ENCODE data around the gene EEIG2. TPM values are rescaled to one million over a fixed set of nuclear protein-coding genes. Genes with fewer than 3 reads are reported as not detected.

EEIG2 gene
- total and polyA plus RNA-seq, 8 donors, result 3.1 to 33.2 (median 9.7) TPM

DNA sequence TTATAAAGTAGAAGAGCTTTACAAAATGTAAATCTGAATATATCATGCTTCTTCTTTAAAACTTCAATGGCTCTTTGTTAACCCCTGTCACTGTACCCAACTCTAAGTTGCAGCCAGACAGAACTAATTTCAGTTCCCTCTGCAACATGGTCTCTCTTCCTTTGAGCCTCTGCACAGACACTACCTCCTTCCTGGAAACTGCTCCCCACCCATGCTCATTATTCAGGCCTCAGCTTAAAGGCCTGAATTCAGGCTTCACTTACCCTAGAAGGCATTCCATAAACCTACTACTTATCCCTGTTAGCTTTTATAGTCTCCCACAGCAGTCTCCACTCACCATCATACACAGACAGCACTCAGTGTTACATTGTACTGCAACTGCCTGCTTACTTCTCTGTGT is 2.6 kb upstream of the EEIG2 start:
- Histone ChIP-seq H3K27me3 (no peaks in the 10 kb centered on the region), H3K4me1 (peaks cover 18 to 29% (median 21%) of the 10 kb centered on the region in 4 donors), H3K27ac (peak overlapping the region in 1 of 5 donors; percentile 27), H3K9me3 (no peaks in the 10 kb centered on the region), H3K4me3 (no peak overlapping the region), H3K36me3 (no peaks in the 10 kb centered on the region)
- peak in 1 of 2 donors; percentile 11 for DNase-seq
- TF ChIP-seq POLR2A (IDR thresholded peaks at IDR 0.05) (no peak), POLR2AphosphoS5 (IDR thresholded peaks at IDR 0.05) (no peak), EP300 (IDR thresholded peaks at IDR 0.05) (no peak)
- TF ChIP-seq, protein P1, sequence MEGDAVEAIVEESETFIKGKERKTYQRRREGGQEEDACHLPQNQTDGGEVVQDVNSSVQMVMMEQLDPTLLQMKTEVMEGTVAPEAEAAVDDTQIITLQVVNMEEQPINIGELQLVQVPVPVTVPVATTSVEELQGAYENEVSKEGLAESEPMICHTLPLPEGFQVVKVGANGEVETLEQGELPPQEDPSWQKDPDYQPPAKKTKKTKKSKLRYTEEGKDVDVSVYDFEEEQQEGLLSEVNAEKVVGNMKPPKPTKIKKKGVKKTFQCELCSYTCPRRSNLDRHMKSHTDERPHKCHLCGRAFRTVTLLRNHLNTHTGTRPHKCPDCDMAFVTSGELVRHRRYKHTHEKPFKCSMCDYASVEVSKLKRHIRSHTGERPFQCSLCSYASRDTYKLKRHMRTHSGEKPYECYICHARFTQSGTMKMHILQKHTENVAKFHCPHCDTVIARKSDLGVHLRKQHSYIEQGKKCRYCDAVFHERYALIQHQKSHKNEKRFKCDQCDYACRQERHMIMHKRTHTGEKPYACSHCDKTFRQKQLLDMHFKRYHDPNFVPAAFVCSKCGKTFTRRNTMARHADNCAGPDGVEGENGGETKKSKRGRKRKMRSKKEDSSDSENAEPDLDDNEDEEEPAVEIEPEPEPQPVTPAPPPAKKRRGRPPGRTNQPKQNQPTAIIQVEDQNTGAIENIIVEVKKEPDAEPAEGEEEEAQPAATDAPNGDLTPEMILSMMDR (IDR thresholded peaks at IDR 0.05), result no peak
- intact Hi-C loops (cut with DNase I; ENCODE audit: low total_unique reads), result no loop called here

DNA sequence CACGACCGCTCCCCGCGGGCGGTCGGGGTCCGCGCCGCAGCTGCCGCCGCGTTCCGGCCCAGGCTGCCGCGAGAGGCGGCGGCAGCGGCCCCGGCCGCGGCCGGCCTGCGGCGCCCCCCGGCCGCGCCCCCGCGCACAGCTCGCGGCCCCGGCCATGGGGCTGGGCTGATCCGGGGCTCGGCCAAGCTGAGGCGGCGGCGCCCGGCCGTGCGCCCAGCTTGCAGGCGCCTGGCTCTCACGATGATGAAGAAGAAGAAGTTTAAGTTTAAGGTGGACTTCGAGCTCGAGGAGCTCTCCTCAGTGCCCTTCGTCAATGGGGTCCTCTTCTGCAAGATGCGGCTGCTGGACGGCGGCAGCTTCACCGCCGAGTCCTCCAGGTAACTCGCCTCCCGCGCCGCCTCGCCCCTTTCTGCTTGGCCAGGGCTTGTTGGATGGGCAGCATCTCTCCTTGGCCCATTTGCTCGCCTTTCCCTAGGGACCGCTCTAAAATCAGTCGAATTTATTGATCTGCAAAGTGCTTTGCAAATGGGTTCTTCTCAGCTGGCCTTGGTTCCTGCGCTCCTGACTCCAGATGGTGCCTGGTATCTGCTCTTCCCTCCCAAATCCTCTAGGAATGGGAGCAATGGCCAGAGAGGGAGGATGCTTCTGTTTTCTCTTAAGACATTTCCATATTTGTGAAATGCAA is 431 bp downstream of the EEIG2 start:
- TF ChIP-seq POLR2A (IDR thresholded peaks at IDR 0.05) (no peak), EP300 (IDR thresholded peaks at IDR 0.05) (no peak), POLR2AphosphoS5 (IDR thresholded peaks at IDR 0.05) (no peak)
- TF ChIP-seq, protein P1 (IDR thresholded peaks at IDR 0.05), result no peak
- Histone ChIP-seq H3K36me3 (no peaks in the 10 kb centered on the region), H3K27me3 (no peaks in the 10 kb centered on the region), H3K9me3 (no peaks in the 10 kb centered on the region), H3K4me3 (peak overlapping the region; percentile 53 to 83 (median 67)), H3K27ac (peak overlapping the region; percentile 63 to 85 (median 70)), H3K4me1 (peaks cover 18 to 39% (median 24%) of the 10 kb centered on the region in 4 donors)
- intact Hi-C loops (cut with DNase I; ENCODE audit: low total_unique reads), result no loop called here
- peak; percentile 35 to 72 for DNase-seq
- 1 to 2% (median 1%) methylated on average over 28 to 58 of the region's 59 CpGs for WGBS, 5 donors

DNA sequence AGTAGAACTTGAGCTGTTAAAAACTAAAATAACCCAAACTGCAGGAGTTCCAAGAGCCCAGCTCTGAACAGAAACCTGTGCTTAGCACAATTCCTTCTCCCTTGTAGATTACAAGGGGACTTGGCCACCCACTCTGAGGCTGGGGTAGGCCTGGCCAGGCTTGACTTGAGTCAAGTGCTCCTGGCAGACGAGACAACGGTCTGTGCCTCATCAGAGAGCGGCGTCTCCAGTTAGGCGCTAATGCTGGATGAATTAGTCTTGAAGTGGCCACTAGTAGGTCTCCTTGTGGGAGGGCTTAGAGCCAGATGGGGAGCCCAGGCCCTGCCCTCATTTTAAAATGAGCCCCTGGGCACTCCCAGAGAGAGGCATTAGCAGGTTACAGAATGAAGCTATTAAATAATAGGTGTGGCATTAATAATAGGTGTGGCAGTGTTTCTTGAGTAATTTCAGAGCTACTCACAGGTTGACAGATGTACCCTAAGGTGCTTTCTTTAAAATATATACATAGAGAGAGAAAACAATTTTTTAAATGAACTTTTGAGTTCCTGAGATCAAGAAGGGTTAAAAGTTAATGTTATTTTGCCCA is 1.1 kb downstream of the EEIG2 start:
- TF ChIP-seq POLR2AphosphoS5 (IDR thresholded peaks at IDR 0.05), result peak in 1 of 3 donors; percentile 46
- TF ChIP-seq, protein P1 (IDR thresholded peaks at IDR 0.05), result no peak
- Histone ChIP-seq H3K9me3 (no peaks in the 10 kb centered on the region), H3K4me1 (peaks cover 18 to 39% (median 24%) of the 10 kb centered on the region in 4 donors), H3K27me3 (no peaks in the 10 kb centered on the region), H3K36me3 (no peaks in the 10 kb centered on the region), H3K27ac (peak overlapping the region in 4 of 5 donors; percentile 63 to 85 (median 73)), H3K4me3 (peak overlapping the region; percentile 53 to 83 (median 67))
- DNase-seq, result peak; percentile 44 to 79
- WGBS, 5 donors, result 13 to 48% (median 41%) methylated on average over 5 of the region's 5 CpGs
- intact Hi-C loops (cut with DNase I; ENCODE audit: low total_unique reads), result no loop called here

DNA sequence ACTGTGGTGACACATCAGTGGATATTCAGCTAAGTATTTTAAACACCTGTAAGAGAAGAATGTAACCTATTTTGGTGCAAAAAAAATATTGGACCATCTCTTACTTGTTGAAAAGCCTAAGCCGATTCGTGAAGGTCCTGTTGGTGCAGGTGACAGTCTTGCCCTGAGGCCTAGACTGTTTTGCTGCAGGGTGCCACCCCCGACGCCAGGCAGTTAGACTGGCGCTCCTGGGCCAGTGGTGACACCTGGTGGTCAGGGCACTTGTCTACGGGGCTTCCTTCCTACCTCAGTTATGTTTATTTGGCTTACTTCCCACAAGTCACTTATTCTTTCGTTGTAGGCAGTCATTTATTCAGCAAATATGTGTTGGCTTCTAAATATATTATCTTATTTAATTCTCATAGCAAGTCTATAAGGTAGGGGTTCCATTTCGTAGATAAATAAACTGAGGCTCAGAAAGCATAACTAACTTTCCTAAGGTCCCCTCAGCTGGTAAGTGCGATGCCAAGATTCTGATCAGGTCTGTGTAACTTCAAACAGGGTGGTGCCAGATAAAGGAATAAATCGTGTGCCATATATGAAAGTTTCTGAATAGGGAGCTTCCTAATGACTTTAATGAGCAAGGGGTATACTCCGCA is 1.9 kb downstream of the EEIG2 start:
- no peaks in the 10 kb centered on the region for H3K36me3 ChIP-seq
- intact Hi-C loops (cut with DNase I; ENCODE audit: low total_unique reads), result no loop called here
- peak; percentile 74 to 90 for DNase-seq
- no peaks in the 10 kb centered on the region for H3K27me3 ChIP-seq
- peak overlapping the region in 1 of 5 donors; percentile 28 for H3K27ac ChIP-seq
- TF ChIP-seq, protein P1 (IDR thresholded peaks at IDR 0.05), result peak in 5 of 7 experiments; percentile 22 to 67 (median 54)
- TF ChIP-seq POLR2A (IDR thresholded peaks at IDR 0.05), result no peak
- peaks cover 18 to 39% (median 24%) of the 10 kb centered on the region in 4 donors for H3K4me1 ChIP-seq
- WGBS, 5 donors, result 24 to 36% (median 34%) methylated on average over 11 of the region's 11 CpGs
- H3K9me3 ChIP-seq, result no peaks in the 10 kb centered on the region
- peak overlapping the region in 3 of 4 donors; percentile 61 to 83 (median 73) for H3K4me3 ChIP-seq
